Hepatocyte (in vitro differentiated cells): Measurements from ENCODE around the gene NFIA. TPM values are rescaled to one million over a fixed set of nuclear protein-coding genes. Genes with fewer than 3 reads are reported as not detected.

ENCODE experiments used
- DNase-seq: peaks from one replicate; pipeline ENCODE4 v3.0.0-alpha.2; 2016; ENCODE audit warnings: low spot score
- H2AFZ ChIP-seq: fragments of 200-600 bp; sonication (generic); 2 replicates; pipeline ENCODE4 v1.6.0; 2016; ENCODE audit warnings: antibody characterized with exemption, mild to moderate bottlenecking
- H3K27ac ChIP-seq: fragments of 200-600 bp; sonication (generic); 2 replicates; pipeline ENCODE4 v1.5.1; 2016; ENCODE audit warnings: mild to moderate bottlenecking
- H3K27me3 ChIP-seq: fragments of 200-600 bp; sonication (generic); 2 replicates; pipeline ENCODE4 v1.6.1; 2016
- H3K36me3 ChIP-seq: fragments of 200-600 bp; sonication (generic); replicated peaks from 2 replicates; pipeline ENCODE4 v1.5.1; 2016; ENCODE audit warnings: low read depth; ENCODE audit not compliant: insufficient read depth
- H3K4me1 ChIP-seq: fragments of 200-600 bp; sonication (generic); 2 replicates; pipeline ENCODE4 v1.5.1; 2016; ENCODE audit warnings: mild to moderate bottlenecking, moderate library complexity; ENCODE audit not compliant: insufficient read depth
- H3K4me2 ChIP-seq: fragments of 200-600 bp; sonication (generic); 2 replicates; pipeline ENCODE4 v1.6.0; 2016
- H3K4me3 ChIP-seq: fragments of 200-600 bp; sonication (generic); 2 replicates; pipeline ENCODE4 v1.5.1; 2016; ENCODE audit warnings: mild to moderate bottlenecking
- H3K79me2 ChIP-seq: fragments of 200-600 bp; sonication (generic); 2 replicates; pipeline ENCODE4 v1.6.0; 2017; ENCODE audit warnings: mild to moderate bottlenecking
- H3K9me2 ChIP-seq: fragments of 200-600 bp; sonication (generic); replicated peaks from 2 replicates; pipeline ENCODE4 v1.6.0; 2017; ENCODE audit warnings: mild to moderate bottlenecking; ENCODE audit not compliant: insufficient read depth
- H3K9me3 ChIP-seq: fragments of 200-600 bp; sonication (generic); 2 replicates; pipeline ENCODE4 v1.5.1; 2016; ENCODE audit warnings: low read depth, mild to moderate bottlenecking
- H4K20me1 ChIP-seq: fragments of 200-600 bp; sonication (generic); 2 replicates; pipeline ENCODE4 v1.6.0; 2016; ENCODE audit warnings: mild to moderate bottlenecking; ENCODE audit not compliant: insufficient read depth, poor library complexity, severe bottlenecking
- EZH2 ChIP-seq: fragments of 200-600 bp; sonication (generic); IDR thresholded peaks from 2 replicates; pipeline ENCODE4 v1.6.1; 2016; ENCODE audit warnings: antibody characterized with exemption, mild to moderate bottlenecking, borderline replicate concordance
- EZH2phosphoT487 ChIP-seq: fragments of 200-600 bp; sonication (generic); IDR thresholded peaks from one replicate; pipeline ENCODE4 v1.6.1; 2018; ENCODE audit warnings: antibody characterized with exemption, mild to moderate bottlenecking, low read depth, moderate library complexity; ENCODE audit not compliant: unreplicated experiment, severe bottlenecking
- WGBS: methylation state at CpG from one replicate; pipeline ENCODE4 v1.1.6; 2016; ENCODE audit warnings: low lambda C conversion rate; ENCODE audit errors: missing lambda C conversion rate; 5-methylcytosine and 5-hydroxymethylcytosine counted together
- polyA plus RNA-seq: library from polyadenylated mRNA; unstranded; fragments of >200 nt; fragmentation: Nextera tagmentation; extraction: Ambion mirVana; gene quantifications from 2 replicates; pipeline ENCODE4 v1.2.1, GENCODE V29; 2016
- total RNA-seq: library from RNA; depleted of rRNA; stranded (reverse); fragments of >200 nt; gene quantifications from 2 replicates; pipeline ENCODE4 v1.2.3, GENCODE V29; 2014
- TF ChIP-seq, protein P1 (sequence below): fragments of 200-600 bp; sonication (generic); IDR thresholded peaks from 2 replicates; pipeline ENCODE4 v1.5.1; 2016; ENCODE audit warnings: antibody characterized with exemption, mild to moderate bottlenecking; ENCODE audit not compliant: poor library complexity

The NFIA gene
- total and polyA plus RNA-seq, 2 experiments from 2014 or later: 15.1 to 18.2 TPM

DNA sequence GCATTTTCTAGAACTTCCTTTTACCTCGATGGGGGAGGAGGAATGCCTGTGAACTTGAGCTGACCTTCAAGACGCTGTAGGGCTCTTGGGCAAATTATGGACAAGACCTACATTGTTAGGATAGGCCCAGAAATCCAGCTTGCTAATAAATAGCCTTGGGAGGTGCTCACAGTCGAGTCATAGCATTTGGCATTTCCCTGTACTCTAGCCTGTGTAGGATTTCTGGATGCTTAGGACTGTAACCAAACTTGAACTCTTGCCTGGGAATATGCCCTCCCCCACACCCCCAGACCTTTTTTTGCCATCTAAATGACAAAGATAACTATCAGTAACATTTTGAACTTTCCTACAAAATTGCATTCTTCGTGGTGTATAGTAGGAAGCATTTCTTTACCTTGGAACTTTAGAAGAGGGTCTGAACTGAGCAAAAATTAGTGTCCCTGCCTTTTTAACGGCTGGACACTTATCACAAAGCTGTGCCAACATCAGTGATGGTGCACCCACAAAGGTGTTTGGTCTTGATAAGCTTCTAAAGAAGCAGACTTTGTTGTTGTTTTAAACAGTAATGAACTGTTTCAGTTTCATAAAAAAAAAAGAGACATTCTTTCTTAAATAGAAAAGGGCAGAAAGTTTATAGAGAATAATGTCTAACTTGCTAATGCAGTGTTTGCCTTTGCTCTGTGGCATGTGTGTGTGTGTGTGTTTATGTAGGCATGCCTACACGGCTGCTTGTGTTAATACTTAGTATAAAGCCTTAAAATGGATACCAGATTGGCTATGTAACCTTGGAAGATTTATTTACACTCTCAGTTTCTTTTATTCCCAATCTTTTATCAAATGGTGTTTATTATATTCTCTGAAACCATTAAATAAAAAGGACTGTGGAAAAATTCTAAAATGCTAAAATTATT, 88.2 kb downstream of the NFIA start:
- Histone ChIP-seq H3K27me3 (no peaks in the 10 kb centered on the region), H3K79me2 (peaks cover 56% of the 10 kb centered on the region), H3K36me3 (no peaks in the 10 kb centered on the region), H3K27ac (peak overlapping the region; percentile 48), H2AFZ (no peak overlapping the region), H3K4me2 (peak overlapping the region; percentile 28), H4K20me1 (no peaks in the 10 kb centered on the region), H3K9me3 (no peaks in the 10 kb centered on the region), H3K4me1 (peaks cover 33% of the 10 kb centered on the region), H3K4me3 (no peak overlapping the region), H3K9me2 (no peaks in the 10 kb centered on the region)
- no peak for DNase-seq
- TF ChIP-seq, protein P1, sequence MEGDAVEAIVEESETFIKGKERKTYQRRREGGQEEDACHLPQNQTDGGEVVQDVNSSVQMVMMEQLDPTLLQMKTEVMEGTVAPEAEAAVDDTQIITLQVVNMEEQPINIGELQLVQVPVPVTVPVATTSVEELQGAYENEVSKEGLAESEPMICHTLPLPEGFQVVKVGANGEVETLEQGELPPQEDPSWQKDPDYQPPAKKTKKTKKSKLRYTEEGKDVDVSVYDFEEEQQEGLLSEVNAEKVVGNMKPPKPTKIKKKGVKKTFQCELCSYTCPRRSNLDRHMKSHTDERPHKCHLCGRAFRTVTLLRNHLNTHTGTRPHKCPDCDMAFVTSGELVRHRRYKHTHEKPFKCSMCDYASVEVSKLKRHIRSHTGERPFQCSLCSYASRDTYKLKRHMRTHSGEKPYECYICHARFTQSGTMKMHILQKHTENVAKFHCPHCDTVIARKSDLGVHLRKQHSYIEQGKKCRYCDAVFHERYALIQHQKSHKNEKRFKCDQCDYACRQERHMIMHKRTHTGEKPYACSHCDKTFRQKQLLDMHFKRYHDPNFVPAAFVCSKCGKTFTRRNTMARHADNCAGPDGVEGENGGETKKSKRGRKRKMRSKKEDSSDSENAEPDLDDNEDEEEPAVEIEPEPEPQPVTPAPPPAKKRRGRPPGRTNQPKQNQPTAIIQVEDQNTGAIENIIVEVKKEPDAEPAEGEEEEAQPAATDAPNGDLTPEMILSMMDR: no peak
- TF ChIP-seq EZH2phosphoT487: no peak
- TF ChIP-seq EZH2: no peak
- WGBS: 38% methylated on average over 6 of the region's 6 CpGs

DNA sequence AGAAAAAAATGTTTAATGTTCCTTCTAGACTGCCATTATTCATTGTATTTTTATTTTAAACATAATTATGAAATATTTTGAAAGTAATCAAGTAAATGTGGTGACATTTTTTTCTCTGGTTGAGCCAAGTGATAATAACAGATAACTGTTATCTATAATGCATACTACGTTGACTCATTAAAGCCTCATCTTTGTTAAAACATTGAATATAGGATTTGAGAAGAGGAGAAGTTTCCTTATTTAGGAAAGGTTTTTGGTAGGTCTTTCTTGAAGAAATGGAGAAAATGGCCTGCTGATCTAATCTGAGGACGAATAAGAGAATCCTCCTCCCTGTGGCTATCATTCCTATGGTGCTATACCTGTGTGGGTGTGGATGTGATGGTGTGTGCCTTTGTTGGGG, 89.0 kb downstream of the NFIA start:
- H3K9me3 ChIP-seq: no peaks in the 10 kb centered on the region
- peak overlapping the region; percentile 28 for H3K4me2 ChIP-seq
- no peaks in the 10 kb centered on the region for H3K36me3 ChIP-seq
- no peak overlapping the region for H2AFZ ChIP-seq
- no peak for DNase-seq
- no peaks in the 10 kb centered on the region for H3K9me2 ChIP-seq
- no peaks in the 10 kb centered on the region for H3K27me3 ChIP-seq
- peaks cover 61% of the 10 kb centered on the region for H3K79me2 ChIP-seq
- TF ChIP-seq, protein P1: no peak
- TF ChIP-seq EZH2: no peak
- no peak for TF ChIP-seq EZH2phosphoT487
- no peak overlapping the region for H3K27ac ChIP-seq
- H4K20me1 ChIP-seq: no peaks in the 10 kb centered on the region
- H3K4me3 ChIP-seq: no peak overlapping the region
- WGBS: 74% methylated on average over 2 of the region's 2 CpGs
- peaks cover 33% of the 10 kb centered on the region for H3K4me1 ChIP-seq

DNA sequence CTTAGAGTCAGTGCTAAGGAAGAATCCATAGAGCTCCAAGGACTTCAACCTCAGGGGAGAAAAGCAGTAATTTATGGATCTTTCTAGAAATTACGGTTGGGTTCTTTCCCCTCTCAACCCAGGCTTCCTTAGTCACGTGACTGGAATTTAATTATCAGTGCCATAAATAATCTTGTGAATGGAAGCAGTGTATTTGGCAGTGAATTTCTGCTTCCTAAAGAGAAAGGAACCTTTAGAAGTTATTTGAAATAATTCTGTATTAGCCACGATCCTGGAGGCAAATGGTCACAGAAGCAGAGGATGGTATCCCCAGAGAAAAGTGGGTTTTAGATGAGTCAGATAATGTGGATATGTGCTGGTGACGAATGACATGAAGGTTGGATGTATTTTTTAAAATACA, 89.6 kb downstream of the NFIA start:
- WGBS: 84% methylated on average over 4 of the region's 4 CpGs
- peaks cover 33% of the 10 kb centered on the region for H3K4me1 ChIP-seq
- H3K4me3 ChIP-seq: no peak overlapping the region
- TF ChIP-seq, protein P1: no peak
- no peak overlapping the region for H2AFZ ChIP-seq
- H3K9me2 ChIP-seq: no peaks in the 10 kb centered on the region
- no peak overlapping the region for H3K27ac ChIP-seq
- no peaks in the 10 kb centered on the region for H4K20me1 ChIP-seq
- H3K79me2 ChIP-seq: peaks cover 62% of the 10 kb centered on the region
- H3K27me3 ChIP-seq: no peaks in the 10 kb centered on the region
- DNase-seq: no peak
- H3K9me3 ChIP-seq: no peaks in the 10 kb centered on the region
- H3K4me2 ChIP-seq: no peak overlapping the region
- H3K36me3 ChIP-seq: no peaks in the 10 kb centered on the region
